Spinal cord (tissue), 10 donors: ENCODE measurements around the gene FBXO38. TPM values are rescaled to one million over a fixed set of nuclear protein-coding genes. Genes with fewer than 3 reads are reported as not detected.

Experiments
- DNase-seq, 6 donors: peaks; one replicate each; pipeline versions ENCODE4 v3.0.0 to v3.0.0-alpha.2; 2013 to 2015; ENCODE audit warnings: low spot score in 6 of 6, low read depth in 4 of 6
- H3K27ac ChIP-seq: one replicate; pipeline ENCODE4 v1.5.1; 2013; ENCODE audit warnings: low read depth, low read length, control low read depth
- H3K27me3 ChIP-seq: one replicate; pipeline ENCODE4 v1.6.1; 2013; ENCODE audit warnings: low read length; ENCODE audit not compliant: control insufficient read depth, insufficient read depth
- H3K36me3 ChIP-seq: one replicate; pipeline ENCODE4 v1.6.1; 2013; ENCODE audit warnings: low read length; ENCODE audit not compliant: control insufficient read depth, insufficient read depth
- H3K4me1 ChIP-seq: one replicate; pipeline ENCODE4 v1.6.1; 2013; ENCODE audit warnings: low read length; ENCODE audit not compliant: control insufficient read depth, insufficient read depth
- H3K4me3 ChIP-seq: one replicate; pipeline ENCODE4 v1.5.1; 2013; ENCODE audit warnings: low read depth, low read length, control low read depth
- H3K9me3 ChIP-seq: one replicate; pipeline ENCODE4 v1.6.1; 2013; ENCODE audit warnings: low read length; ENCODE audit not compliant: control insufficient read depth, insufficient read depth
- WGBS: methylation state at CpG from one replicate; pipeline ENCODE4 v1.1.5; 2013; ENCODE audit warnings: missing lambda C conversion rate; ENCODE audit not compliant: insufficient coverage; 5-methylcytosine and 5-hydroxymethylcytosine counted together
- polyA plus RNA-seq, 2 donors: library from polyadenylated mRNA; unstranded; fragments of 120-200 nt; gene quantifications; one replicate each; pipeline ENCODE4 v1.2.1, GENCODE V29; 2013; ENCODE audit not compliant: insufficient read length in 2 of 2
- small RNA-seq: library from RNA; depleted of rRNA; stranded (forward); fragments of <200 nt; gene quantifications from one replicate; pipeline ENCODE3, GENCODE V24; 2014; ENCODE audit warnings: low replicate concordance
- total RNA-seq, 2 donors: library from RNA; depleted of rRNA in 1 of 2; stranded (reverse); fragments of 120-200 nt in 1 of 2; fragments of >200 nt in 1 of 2; gene quantifications; one replicate each; pipeline versions ENCODE4 v1.2.3 to v1.2.4, GENCODE V29; 2013 to 2014
- donor health status: healthy.

The FBXO38 gene
- total and polyA plus RNA-seq, 4 donors, result 29.3 to 73.5 (median 42.4) TPM

DNA sequence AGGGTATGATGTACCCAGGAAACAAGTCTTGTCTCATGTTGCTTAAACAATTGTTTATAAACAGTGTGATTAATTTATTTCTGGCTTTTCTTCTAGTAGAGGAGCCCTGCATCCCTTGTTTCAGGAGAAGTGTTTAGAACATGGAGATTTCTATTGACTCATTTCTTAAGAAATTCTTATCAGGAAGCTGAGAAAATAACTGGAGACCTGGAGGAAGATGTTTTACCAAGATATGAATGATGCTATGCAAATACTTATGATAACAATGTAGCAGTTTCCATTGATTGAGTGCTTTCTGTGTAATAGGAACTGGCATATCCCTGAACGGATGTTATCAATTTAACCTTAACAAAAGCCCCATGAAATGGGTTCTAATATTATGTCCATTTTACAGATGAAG lies 108.6 kb downstream of the FBXO38 start:
- Histone ChIP-seq H3K4me3 (no peak overlapping the region), H3K27me3 (no peaks in the 10 kb centered on the region), H3K36me3 (no peaks in the 10 kb centered on the region), H3K4me1 (no peaks in the 10 kb centered on the region), H3K27ac (no peak overlapping the region), H3K9me3 (no peaks in the 10 kb centered on the region)
- no peak for DNase-seq
- no CpG with 5 or more reads among the region's 1 CpG for WGBS

Small RNAs within 50 kb of the gene (small RNA-seq; reads per million reads assigned to genes)
- not detected for gene RF00017

Other genes with a start within 250 kb of the FBXO38 start
- not detected for gene SPINK14, start 215.4 kb upstream of the FBXO38 start, total RNA-seq
- not detected for gene SPINK14, start 215.4 kb upstream of the FBXO38 start, polyA plus RNA-seq
- gene SPINK6, start 180.9 kb upstream of the FBXO38 start, total RNA-seq, result not detected
- not detected for gene SPINK6, start 180.9 kb upstream of the FBXO38 start, polyA plus RNA-seq
- gene MARCOL, start 145.4 kb upstream of the FBXO38 start, total RNA-seq, result not detected
- gene MARCOL, start 145.4 kb upstream of the FBXO38 start, polyA plus RNA-seq, result under 1 TPM in 1 of 2 donors, not detected in 1; 0.14 TPM
- gene SPINK13, start 115.2 kb upstream of the FBXO38 start, total RNA-seq, result not detected
- gene SPINK13, start 115.2 kb upstream of the FBXO38 start, polyA plus RNA-seq, result 1 to 10 TPM in 1 of 2 donors, under 1 TPM in 1; 0.30 to 1.6 TPM
- not detected for gene SPINK7, start 71.5 kb upstream of the FBXO38 start, total RNA-seq
- gene SPINK7, start 71.5 kb upstream of the FBXO38 start, polyA plus RNA-seq, result under 1 TPM in 1 of 2 donors, not detected in 1; 0.77 TPM
- gene SPINK9, start 48.4 kb upstream of the FBXO38 start, total RNA-seq, result not detected
- under 1 TPM in 1 of 2 donors, not detected in 1; 0.81 TPM for gene SPINK9, start 48.4 kb upstream of the FBXO38 start, polyA plus RNA-seq